Posterior vena cava (tissue), 2 donors: ENCODE results near the gene PSMB1. TPM values are rescaled to one million over a fixed set of nuclear protein-coding genes. Genes with fewer than 3 reads are reported as not detected.
"Not testable (repeated sequence)": the region's sequence is repeated elsewhere in the genome, so short reads cannot be mapped to it uniquely, and the experiment has no call there.

Experiments used
- DNase-seq: peaks from one replicate; pipeline ENCODE4 v3.0.0-alpha.2; 2020; ENCODE audit warnings: low spot score
- intact Hi-C, 2 donors: fragments of 100-400 bp; cut with DNase I; formaldehyde crosslinking; loops; one replicate each; pipeline versions ENCODE4 v1.14.1 to v1.14.2; 2022 to 2023
- total RNA-seq, 2 donors: library from RNA; stranded (reverse); fragmentation: NEBNext Ultra II Directional; extraction: Animal tissue kit (Norgen Biotek cat#: 25700); gene quantifications; one replicate each; pipeline ENCODE4 v1.2.1, GENCODE V29; 2021
- donor health status: DM: yes; HTN: yes; CAD: no.
- donor health status: DM: yes; HTN: yes; CAD: no.

The PSMB1 gene
- total RNA-seq, 2 donors from 2014 or later, result 116 to 128 TPM

DNA sequence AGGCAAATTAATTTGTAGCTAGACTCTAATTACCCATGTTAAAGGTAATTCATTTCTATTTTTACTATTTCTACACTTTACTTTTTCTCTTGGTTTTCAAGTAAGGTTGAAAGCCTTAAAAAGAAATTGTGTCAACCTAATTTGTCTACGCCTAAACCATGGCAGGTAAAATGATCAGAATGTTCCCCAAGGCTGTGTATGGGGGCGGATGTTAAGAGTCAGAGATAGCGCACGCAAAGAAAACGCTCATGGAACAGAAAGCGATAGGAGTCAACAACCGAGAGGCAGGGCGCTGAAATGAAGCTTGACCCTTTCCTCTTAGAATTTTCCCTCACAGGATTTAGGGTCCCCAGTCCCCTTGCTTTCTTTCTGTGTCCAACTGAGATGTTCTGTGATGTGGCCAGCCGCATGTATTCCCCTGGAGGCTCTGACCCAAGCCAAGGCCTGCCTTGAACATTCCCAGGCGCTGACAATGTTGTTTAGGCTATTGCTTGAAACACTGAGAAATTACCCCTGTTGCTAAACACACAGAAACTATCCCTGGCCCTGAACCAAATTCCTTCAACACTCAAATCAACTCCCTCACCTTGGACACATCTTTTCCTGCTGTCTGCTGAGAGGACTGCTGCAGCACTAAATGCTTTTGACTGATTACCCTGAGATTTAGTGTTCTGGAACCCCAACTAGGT is 10.9 kb downstream of the PSMB1 start:
- intact Hi-C loops, result no loop called here
- DNase-seq, result no peak

DNA sequence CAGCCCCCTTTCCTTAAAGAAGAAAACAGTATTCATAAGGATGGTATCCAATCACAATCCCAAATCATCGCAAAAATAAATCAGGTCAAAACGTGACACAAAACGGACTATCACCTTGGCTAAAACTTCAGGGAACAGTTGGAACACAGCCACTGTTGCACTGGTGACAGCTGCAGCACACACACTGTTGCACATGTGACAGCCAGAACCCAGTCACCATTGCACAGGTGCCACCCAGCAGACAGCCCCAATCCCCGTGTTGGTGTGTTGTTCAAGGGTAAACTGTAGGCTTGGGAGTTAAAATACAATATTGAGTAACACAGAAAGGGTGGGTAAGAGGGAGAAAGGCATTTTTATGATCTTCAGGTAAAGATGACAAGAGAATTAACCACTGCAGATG is 15.8 kb downstream of the PSMB1 start:
- intact Hi-C loops, result loop anchor here in 1 of 2 donors (5.0 kb wide), 1 partner anchor 1355 kb away; no protein-coding TSS in a partner anchor
- no peak for DNase-seq

DNA sequence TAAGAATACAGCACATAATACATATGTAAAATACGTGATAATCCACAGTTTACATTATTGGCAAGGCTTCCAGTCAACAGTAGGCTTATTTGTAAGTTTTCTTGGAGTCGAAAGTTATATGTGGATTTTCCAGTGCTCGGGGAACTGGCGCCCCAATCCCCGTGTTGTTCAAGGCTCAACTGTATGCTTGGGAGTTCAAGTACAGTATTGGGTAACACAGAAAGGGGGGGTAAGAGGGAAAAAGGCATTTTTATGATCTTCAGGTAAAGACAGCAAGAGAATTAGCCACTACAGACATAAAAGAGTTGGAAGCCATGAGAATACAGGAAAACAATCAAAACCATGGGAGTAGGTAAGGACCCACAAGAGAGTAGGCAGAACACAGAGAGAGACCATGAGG is 16.4 kb downstream of the PSMB1 start:
- DNase-seq, result no peak
- intact Hi-C loops, result loop anchor here in 1 of 2 donors (5.0 kb wide), 1 partner anchor 1354 kb away; no protein-coding TSS in a partner anchor

DNA sequence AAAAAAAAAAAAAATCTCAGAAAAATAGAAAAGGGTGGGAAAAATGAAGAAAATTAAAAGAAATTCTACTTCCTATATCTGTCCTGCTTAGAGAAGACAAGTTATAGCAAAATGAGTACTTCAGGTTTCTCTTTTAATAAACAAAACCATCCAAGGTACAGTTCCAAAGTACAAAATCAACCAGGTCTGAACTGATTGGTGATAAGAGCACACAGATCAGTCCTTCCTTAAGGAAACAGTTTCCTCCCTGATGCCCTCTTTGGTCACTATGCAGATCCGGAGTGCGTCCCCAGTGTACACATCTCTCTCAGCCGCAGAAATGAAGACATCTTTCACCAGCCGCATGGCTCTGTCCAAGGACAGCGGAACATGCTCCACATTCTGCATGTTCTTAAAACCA is 18.1 kb downstream of the PSMB1 start:
- no peak for DNase-seq
- intact Hi-C loops, result loop anchor here in 1 of 2 donors (5.0 kb wide), 1 partner anchor 1353 kb away; no protein-coding TSS in a partner anchor

DNA sequence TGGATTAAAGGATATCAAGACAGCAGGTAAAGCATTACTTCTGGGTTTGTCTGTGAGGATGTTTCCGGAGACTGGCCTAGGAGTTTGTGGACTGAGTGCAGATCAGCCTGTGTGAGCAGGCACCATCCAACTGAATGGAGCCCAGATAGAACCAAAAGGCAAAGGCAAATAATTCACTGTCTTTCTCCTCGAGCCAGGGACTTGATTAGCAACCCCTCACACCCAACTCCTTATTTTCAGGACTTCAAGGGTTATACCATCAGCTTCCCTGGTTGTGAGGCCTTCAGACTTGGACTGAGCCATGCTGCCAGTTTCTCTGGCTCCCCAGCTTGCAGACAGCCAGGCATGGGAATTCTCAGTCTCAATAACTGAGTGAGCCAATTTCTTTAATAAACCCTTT is 19.3 kb downstream of the PSMB1 start:
- intact Hi-C loops, result loop anchor here in 1 of 2 donors (5.0 kb wide), 1 partner anchor 746 kb away; no protein-coding TSS in a partner anchor
- no peak for DNase-seq

DNA sequence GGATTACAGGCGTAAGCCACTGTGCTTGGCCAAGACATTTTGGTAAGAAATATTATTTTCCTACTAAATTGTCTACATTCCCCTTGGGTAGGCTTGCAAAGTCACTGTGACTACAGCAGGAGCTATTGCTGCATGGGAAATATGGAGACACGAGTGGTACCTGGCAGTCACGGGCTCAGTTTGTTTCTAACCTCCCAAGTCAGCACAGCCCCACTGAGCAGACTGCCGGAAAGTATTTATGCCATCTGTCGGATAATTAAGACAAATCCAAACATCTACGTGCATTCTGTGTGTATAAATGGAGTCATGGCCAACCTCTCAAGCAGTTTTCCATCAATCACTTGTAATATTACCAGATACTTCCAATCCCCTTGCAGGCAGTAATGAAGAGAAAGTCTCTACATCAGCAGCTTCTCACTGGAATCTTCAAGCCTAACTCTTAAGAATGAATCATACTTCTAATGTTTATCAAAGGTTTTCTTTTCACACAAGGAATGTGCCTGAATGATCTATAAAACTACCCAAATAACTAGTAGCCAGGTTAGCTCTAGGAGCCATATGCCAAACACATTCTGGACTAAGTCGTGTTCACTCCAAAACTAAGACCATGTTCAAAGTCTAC is 20.1 kb downstream of the PSMB1 start:
- intact Hi-C loops, result loop anchor here in 1 of 2 donors (5.0 kb wide), 1 partner anchor 746 kb away; no protein-coding TSS in a partner anchor
- no peak for DNase-seq

DNA sequence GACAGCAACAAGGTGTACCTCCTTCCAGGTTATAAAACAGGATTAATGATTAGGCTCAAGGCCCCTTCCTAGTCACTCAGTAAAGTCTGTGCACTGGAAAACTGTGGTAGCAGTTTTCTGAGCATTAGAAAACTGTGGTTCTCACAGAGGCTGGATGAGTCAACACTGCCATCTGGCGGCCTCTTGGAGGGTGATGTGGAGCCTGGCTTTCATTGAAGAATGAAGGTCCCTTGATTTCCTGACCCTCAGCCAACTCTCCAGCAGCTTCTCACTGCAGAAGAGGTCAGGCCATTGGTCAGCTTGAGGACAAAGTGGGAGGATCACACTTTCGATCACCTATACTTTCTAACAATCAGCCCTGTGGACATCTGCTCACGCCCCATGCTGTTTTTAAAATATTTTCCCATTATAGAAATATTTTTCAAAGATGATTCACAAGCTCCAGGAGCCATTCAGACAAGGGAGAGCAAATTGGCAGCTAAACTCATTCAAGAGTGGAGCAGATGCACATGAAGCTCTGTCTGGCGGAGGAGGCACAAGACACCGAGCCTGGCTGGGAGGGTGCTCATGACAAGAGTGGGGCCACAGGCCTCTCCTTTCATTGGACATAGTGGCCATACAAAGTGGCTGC is 23.2 kb downstream of the PSMB1 start:
- DNase-seq, result peak; percentile 93
- intact Hi-C loops, result loop anchor here in 1 of 2 donors (5.0 kb wide), 1 partner anchor 743 kb away; no protein-coding TSS in a partner anchor

DNA sequence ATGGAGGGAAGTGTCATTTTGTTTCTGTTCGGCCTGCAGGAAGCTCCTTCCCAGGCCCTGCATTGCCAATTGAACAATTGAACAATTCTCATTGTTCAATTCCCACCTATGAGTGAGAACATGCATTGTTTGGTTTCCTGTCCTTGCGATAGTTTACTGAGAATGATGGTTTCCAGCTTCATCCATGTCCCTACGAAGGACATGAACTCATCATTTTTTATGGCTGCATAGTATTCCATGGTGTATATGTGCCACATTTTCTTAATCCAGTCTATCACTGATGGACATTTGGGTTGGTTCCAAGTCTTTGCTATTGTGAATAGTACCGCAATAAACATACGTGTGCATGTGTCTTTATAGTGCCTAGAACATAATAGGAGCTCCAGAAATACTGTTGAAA is 25.1 kb downstream of the PSMB1 start:
- intact Hi-C loops, DNase-seq: not testable (repeated sequence)

DNA sequence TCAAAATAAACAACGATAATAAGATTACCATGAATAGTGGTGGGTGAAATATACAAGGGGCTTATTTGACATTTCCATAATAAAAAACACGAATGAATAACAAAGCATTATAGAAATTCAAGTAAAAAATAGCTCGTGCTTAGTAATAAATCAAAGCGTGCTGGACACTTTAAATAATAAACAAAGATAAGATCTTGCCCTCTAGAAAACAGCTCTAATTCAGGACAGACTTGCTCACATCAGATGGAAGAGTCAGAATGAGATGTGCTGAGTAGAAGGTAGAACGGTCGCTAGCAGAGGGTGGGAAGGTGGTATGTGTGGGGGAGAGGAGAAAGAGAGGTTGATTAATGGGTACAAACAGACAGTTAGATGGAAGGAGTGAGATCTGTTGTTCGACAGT is 27.3 kb downstream of the PSMB1 start:
- intact Hi-C loops, result no loop called here
- DNase-seq, result no peak

DNA sequence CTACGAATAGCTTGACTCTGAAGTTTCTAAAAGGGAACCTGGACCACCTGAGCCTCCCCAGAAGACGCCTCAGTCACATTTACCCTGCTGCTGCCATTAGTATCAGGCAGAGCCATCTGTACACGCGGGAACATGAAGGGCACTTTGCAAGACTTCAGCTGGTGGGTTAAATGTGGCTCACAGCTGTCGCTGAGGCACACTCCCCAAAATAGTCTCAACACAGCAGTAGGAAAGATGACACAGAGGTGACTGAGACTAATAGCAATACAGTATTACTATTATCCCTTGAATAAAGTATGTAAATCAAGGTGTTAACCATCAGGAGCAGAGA is 29.0 kb downstream of the PSMB1 start:
- no peak for DNase-seq
- intact Hi-C loops, result no loop called here

DNA sequence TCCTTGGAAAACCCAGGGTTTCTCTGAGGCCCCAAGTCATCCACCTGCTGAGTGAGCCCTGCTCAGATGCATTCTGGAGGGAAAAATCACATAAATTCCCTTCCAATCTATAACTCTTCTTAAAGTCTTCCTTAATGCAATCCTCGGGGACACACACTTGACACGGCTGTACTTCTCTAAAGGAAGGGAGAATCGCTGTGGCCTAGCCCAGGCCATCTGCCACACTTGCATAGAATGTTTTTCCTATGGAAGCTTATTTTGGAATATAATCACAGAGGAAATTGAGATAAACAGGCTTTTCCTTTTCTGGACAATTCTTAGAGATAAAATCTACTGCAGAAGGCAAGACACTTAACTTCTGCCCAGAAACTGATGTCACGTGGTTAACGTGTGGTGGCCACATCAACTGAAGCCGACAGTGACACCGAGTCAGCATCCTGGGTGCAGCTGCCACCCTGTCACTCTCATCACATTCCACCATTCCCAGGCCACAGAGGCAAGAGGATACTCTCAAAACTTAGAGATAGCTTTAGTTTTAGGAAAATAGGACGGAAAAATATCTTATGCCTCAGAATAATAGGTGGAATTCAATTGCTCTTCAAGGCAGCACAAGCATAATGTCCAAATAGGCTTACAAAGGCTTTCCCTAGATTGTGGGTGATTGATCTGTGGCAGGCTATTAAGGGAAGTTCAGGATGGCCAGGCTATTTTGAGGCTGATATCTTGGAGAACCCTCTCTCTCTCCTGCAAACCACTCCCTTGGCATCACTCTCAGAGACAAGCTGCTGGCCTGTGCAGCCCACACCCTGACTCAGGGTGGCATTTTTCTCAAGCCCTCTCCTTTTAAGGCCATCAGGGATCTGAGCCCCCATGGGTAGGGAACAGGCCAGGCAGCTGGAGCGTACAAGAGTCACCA is 29.6 kb downstream of the PSMB1 start:
- DNase-seq, result no peak
- intact Hi-C loops, result no loop called here

DNA sequence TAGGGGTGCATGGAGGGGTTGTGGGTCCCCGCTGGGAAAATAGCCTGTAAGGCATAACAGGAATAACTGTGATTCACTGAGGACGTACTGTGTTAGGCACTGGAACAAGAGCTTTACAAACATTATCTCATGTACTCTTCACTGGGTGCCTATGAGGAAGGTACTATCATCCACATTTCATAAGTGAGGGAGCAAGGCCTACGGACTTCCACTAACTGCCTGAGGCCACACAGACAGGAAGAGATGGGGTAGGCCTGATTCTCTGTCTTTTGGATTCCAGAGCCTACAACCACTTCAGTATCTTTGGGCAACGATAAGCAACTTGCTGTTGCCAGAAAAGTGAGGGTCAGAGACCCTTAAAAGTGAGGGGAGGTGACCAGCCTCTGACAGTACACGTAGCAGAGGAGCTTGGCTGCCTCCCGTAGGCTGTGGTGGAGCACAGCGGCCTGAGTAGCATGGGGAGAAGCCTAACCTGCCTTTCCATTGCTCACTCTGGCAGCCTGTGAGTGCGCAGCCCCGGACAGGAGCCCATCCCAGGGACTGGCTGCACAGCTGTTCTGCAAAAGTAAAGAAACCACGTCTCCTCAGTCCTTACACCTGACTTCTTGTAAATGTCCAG is 30.4 kb downstream of the PSMB1 start:
- DNase-seq, result no peak
- intact Hi-C loops, result no loop called here

DNA sequence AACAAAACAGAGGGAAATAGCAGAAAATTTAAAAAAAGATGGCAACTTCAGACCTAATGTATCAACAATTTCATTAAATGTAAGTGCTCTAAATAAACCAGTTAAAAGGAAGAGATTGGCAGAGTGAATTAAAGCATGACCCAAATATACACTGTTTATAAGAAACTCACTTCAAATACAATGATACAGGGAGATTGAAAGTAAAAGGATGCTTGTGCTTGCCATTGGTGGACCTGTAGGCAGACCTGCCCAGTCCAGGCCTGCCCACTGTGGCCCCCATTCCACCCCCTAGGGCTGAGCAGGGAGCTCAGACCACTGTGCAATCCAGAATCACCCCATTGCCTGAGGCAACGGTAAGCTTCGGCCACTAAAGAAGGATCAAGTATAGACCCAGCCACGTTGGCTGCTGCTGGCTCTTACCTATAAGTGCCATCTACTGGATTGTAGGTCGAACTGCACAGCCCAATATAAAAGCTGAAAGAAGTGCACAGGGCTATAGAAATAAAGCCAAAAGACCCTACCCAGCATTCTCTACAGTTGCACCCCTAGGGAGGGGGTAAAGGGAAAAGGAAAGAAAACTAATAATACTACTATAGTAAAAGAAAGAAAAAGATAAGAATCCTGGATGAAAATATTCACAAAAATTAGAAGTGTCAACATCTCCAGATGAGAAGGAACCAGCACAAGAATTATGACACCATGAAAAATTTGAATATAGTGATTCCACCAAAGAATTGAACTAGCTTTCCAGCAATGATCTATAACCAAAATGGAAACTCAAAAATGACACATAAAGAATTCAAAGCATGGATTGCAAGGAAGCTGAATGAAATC is 36.1 kb downstream of the PSMB1 start:
- DNase-seq, result no peak
- intact Hi-C loops, result no loop called here

DNA sequence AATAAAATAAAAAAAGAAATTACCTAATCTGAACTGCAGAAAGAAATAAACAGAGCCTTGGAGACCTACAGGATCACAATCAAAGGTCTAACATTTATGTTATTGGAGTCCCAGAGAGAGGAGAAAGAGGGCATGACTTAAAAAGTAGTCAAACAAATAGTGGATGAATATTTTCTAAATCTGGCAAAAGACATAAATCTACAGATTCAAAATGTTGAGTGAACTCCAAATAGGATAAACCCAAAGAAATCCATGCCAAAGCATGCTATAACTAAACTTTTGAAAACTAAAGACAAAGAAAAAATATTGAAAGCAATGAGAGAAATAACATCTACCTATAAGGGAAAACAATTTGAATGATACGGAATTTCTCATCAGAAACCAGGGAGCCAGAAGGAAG is 38.2 kb downstream of the PSMB1 start:
- DNase-seq, result no peak
- intact Hi-C loops, result no loop called here

DNA sequence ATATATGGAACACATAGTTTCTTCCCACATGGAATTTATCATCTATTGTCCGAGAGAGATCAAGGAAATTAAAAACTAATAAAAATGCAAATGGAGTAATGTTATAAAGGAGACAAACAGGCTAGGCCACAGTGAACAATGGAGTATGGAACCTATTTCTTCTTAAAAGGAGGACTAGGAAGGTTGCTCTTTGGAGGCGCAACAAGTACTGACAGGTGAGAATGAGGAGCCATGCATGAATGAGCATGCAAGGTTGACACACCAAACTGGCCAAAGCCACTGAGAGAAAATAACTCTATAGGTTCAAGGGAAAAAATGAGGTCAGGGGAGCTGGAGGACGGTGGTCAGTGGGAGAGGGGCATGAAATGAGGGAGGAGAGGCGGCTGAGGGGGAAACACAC is 40.9 kb downstream of the PSMB1 start:
- intact Hi-C loops, result no loop called here
- DNase-seq, result no peak

DNA sequence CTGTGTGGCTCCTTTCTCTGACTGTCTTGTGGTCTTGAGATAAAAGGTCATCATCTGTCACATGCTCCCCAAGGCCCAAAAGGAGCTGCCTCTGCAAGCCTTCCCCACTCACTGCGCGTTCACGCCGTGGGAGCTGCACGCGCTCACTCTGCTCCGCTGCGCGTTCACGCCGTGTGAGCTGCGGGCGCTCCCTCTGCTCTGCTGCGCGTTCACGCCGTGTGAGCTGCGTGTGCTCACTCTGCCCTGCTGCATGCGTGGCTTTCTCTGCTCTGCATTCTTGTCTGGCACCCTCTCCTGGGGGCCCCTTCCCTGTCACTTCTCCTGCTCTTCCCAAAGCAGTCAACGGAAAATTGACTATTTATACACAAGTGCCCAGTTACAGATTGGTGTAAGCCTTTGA is 42.5 kb downstream of the PSMB1 start:
- intact Hi-C loops, result no loop called here
- no peak for DNase-seq

DNA sequence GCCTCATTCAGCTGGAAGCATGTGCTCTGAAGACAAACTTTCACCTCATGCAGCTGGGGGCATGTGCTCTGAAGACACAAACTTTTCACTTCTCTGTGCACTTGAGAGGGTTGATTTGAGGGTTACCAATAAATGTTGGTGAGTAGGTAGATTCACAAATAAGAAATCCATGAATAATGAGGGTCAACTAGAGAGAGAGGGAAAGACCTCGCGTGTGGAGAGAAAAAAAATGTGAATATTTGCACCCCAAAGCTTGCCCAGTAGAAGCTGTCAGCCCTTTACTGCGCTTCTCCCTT is 43.4 kb downstream of the PSMB1 start:
- no peak for DNase-seq
- intact Hi-C loops, result no loop called here

DNA sequence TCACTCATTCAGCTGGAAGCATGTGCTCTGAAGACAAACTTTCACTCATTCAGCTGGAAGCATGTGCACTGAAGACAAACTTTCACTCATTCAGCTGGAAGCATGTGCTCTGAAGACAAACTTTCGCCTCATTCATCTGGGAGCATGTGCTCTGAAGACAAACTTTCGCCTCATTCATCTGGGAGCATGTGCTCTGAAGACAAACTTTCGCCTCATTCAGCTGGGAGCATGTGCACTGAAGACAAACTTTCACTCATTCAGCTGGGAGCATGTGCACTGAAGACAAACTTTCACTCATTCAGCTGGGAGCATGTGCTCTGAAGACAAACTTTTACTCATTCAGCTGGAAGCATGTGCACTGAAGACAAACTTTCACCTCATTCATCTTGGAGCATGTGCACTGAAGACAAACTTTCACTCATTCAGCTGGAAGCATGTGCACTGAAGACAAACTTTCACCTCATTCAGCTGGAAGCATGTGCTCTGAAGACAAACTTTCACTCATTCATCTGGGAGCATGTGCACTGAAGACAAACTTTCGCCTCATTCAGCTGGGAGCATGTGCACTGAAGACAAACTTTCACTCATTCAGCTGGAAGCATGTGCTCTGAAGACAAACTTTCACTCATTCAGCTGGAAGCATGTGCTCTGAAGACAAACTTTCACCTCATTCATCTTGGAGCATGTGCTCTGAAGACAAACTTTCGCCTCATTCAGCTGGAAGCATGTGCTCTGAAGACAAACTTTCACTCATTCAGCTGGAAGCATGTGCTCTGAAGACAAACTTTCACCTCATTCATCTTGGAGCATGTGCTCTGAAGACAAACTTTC is 44.0 kb downstream of the PSMB1 start:
- DNase-seq, intact Hi-C loops: not testable (repeated sequence)
